Astrocyte (in vitro differentiated cells and primary cell): ENCODE results near the gene CMIP. TPM values are rescaled to one million over a fixed set of nuclear protein-coding genes. Genes with fewer than 3 reads are reported as not detected.

Experiments
- DNase-seq: peaks from one replicate; pipeline ENCODE4 v3.0.0-alpha.2; 2010; ENCODE audit warnings: low read depth
- FAIRE-seq: peaks from 2 replicates; lab custom pipeline; 2011; peaks lifted over from hg19 to GRCh38; lab: Jason Lieb, UNC
- H2AFZ ChIP-seq: 2 replicates; pipeline ENCODE4 v1.6.0; 2012; ENCODE audit warnings: low read depth, low read length, inconsistent platforms
- H3K27ac ChIP-seq: 2 replicates; pipeline ENCODE4 v1.5.1; 2011; ENCODE audit warnings: low read depth, low read length, inconsistent platforms
- H3K27me3 ChIP-seq: 2 replicates; pipeline ENCODE4 v1.6.0; 2011; ENCODE audit warnings: low read length, inconsistent platforms; ENCODE audit not compliant: insufficient read depth
- H3K36me3 ChIP-seq: 2 replicates; pipeline ENCODE4 v1.5.1; 2011; ENCODE audit warnings: low read length, inconsistent platforms; ENCODE audit not compliant: insufficient read depth
- H3K4me1 ChIP-seq: 2 replicates; pipeline ENCODE4 v1.5.1; 2011; ENCODE audit warnings: low read length, inconsistent platforms; ENCODE audit not compliant: insufficient read depth
- H3K4me2 ChIP-seq: 2 replicates; pipeline ENCODE4 v1.6.0; 2012; ENCODE audit warnings: low read length, inconsistent platforms
- H3K4me3 ChIP-seq: 2 replicates; pipeline ENCODE4 v1.5.1; 2011; ENCODE audit warnings: low read depth, mild to moderate bottlenecking, low read length, inconsistent platforms; ENCODE audit not compliant: insufficient read depth
- H3K79me2 ChIP-seq: 2 replicates; pipeline ENCODE4 v1.6.0; 2012; ENCODE audit warnings: mild to moderate bottlenecking, low read length, inconsistent platforms; ENCODE audit not compliant: insufficient read depth
- H3K9ac ChIP-seq: 2 replicates; pipeline ENCODE4 v1.6.0; 2012; ENCODE audit warnings: mild to moderate bottlenecking, low read length, inconsistent platforms
- H3K9me3 ChIP-seq: 2 replicates; pipeline ENCODE4 v1.5.1; 2012; ENCODE audit warnings: low read depth, mild to moderate bottlenecking, low read length, inconsistent platforms; ENCODE audit not compliant: insufficient read depth
- H4K20me1 ChIP-seq: 2 replicates; pipeline ENCODE4 v1.6.0; 2012; ENCODE audit warnings: low read length, inconsistent platforms; ENCODE audit not compliant: insufficient read depth
- H3K27ac Mint-ChIP-seq: one replicate; pipeline ENCODE4 v1.8.0; 2021; ENCODE audit warnings: mild to moderate bottlenecking, mixed read lengths; ENCODE audit not compliant: unreplicated experiment
- H3K27me3 Mint-ChIP-seq: one replicate; pipeline ENCODE4 v1.8.0; 2021; ENCODE audit warnings: low read depth, mixed read lengths; ENCODE audit not compliant: unreplicated experiment
- H3K36me3 Mint-ChIP-seq: one replicate; pipeline ENCODE4 v1.8.0; 2021; ENCODE audit warnings: low read depth, mixed read lengths; ENCODE audit not compliant: unreplicated experiment
- H3K4me1 Mint-ChIP-seq: one replicate; pipeline ENCODE4 v1.8.0; 2021; ENCODE audit warnings: low read depth, mixed read lengths; ENCODE audit not compliant: unreplicated experiment
- H3K4me3 Mint-ChIP-seq: one replicate; pipeline ENCODE4 v1.8.0; 2021; ENCODE audit warnings: mild to moderate bottlenecking, moderate library complexity, mixed read lengths; ENCODE audit not compliant: unreplicated experiment
- H3K9me3 Mint-ChIP-seq: one replicate; pipeline ENCODE4 v1.8.0; 2021; ENCODE audit warnings: mild to moderate bottlenecking, mixed read lengths; ENCODE audit not compliant: unreplicated experiment
- CTCF ChIP-seq: IDR thresholded peaks from 2 replicates; pipeline ENCODE4 v1.5.1; 2011; ENCODE audit warnings: low read depth, mild to moderate bottlenecking, inconsistent platforms, low read length, moderate library complexity; ENCODE audit not compliant: insufficient read depth
- EZH2 ChIP-seq: IDR thresholded peaks from 2 replicates; pipeline ENCODE4 v1.6.1; 2012; ENCODE audit warnings: mild to moderate bottlenecking, low read length, inconsistent platforms; ENCODE audit not compliant: insufficient read depth
- total RNA-seq: library from RNA; stranded (reverse); gene quantifications from 2 replicates; pipeline ENCODE4 v1.2.1, GENCODE V29; 2021

Gene CMIP
- total RNA-seq, 1 donor from 2014 or later, result 71.5 TPM

DNA sequence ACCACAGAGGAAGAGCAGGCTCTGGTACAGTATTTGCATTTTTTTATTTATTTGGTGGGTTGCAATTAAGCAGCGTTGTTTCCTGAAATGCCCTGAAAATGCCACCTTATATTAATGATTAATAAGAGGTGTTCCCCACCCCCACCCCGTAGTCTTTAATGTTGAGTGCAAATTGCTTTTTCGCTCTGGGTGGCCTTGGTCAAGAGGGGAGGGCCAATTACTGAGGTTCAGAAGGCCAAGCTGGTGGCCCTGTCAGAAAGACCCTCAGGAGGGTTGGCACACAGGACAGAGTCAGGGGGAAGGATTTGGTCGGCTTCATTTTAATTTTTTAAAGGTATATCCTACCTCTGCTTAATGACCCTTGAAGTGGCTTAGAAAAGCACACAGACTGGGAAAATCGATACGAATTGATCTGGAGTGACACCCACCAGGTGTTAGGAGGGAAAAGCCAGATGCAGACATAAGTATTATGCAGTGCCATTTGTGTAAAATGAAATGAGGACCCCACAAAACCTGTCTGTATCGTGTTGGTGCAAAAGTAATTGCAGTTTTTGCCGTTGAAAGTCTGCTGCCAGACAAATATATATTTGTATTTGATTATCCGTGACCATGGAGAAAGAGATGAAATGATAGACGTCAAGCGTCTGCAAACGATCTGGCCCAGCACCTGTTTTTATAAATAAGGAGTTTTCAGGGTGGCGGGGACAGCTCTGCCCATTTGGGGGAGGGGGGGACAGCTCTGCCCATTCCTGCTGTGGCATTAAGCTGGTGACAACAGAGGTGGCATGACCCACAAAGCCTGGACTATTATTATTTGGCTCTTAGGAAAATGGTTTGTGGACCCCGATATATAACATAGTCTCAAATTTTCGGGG is 190.7 kb downstream of the CMIP start:
- TF ChIP-seq CTCF (no peak), EZH2 (no peak)
- Histone ChIP-seq H3K79me2 (peaks cover 2% of the 10 kb centered on the region), H4K20me1 (peaks cover 82% of the 10 kb centered on the region), H3K36me3 (no peaks in the 10 kb centered on the region), H3K27ac (no peak overlapping the region), H3K4me2 (no peak overlapping the region), H3K27me3 (no peaks in the 10 kb centered on the region), H2AFZ (no peak overlapping the region), H3K9me3 (no peaks in the 10 kb centered on the region), H3K4me3 (no peak overlapping the region), H3K4me1 (peaks cover 28% of the 10 kb centered on the region), H3K9ac (no peak overlapping the region)
- no peak for FAIRE-seq
- H3K27me3 Mint-ChIP-seq, result no peaks in the 10 kb centered on the region
- no peaks in the 10 kb centered on the region for H3K9me3 Mint-ChIP-seq
- H3K27ac Mint-ChIP-seq, result no peak overlapping the region
- DNase-seq, result no peak
- H3K4me3 Mint-ChIP-seq, result no peak overlapping the region
- H3K36me3 Mint-ChIP-seq, result peaks cover 14% of the 10 kb centered on the region
- H3K4me1 Mint-ChIP-seq, result peaks cover 23% of the 10 kb centered on the region

DNA sequence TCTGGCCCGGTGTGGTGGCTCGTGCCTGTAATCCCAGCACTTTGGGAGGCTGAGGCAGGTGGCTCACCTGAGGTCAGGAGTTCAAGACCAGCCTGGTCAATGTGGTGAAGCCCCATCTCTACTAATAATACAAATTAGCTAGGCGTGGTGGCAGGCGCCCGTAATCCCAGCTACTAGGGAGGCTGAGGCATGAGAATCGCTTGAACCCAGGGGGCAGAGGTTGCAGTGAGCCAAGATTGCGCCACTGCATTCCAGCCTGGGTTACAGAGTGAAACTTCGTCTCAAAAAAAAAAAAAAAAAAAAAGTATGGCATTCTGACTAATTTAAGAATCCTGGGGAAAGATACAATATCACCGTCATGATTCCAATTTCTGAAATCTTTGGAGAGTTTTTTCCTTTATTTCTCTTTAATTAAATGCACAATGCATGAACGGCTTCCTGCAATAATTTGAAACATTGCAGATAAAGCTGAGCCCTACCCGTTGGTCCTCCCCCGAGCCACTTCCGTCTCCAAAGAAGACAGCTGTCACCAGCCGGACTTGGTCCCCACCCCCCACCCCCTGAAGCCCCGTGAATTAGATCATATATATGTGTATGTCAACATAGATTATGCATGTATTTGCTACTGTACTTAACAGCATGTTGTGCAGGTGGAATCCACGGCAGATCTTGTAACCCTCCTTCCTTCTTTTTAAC is 191.8 kb downstream of the CMIP start:
- H3K9me3 ChIP-seq, result no peaks in the 10 kb centered on the region
- no peak overlapping the region for H3K9ac ChIP-seq
- Mint-ChIP-seq H3K4me3 (no peak overlapping the region), H3K27me3 (no peaks in the 10 kb centered on the region), H3K9me3 (no peaks in the 10 kb centered on the region), H3K27ac (no peak overlapping the region), H3K36me3 (peaks cover 14% of the 10 kb centered on the region), H3K4me1 (peaks cover 23% of the 10 kb centered on the region)
- no peak overlapping the region for H2AFZ ChIP-seq
- FAIRE-seq (no peak), DNase-seq (no peak)
- no peaks in the 10 kb centered on the region for H3K27me3 ChIP-seq
- H3K4me3 ChIP-seq, result no peak overlapping the region
- no peak overlapping the region for H3K27ac ChIP-seq
- no peaks in the 10 kb centered on the region for H3K36me3 ChIP-seq
- TF ChIP-seq CTCF (no peak), EZH2 (no peak)
- peaks cover 28% of the 10 kb centered on the region for H3K4me1 ChIP-seq
- H3K79me2 ChIP-seq, result peaks cover 2% of the 10 kb centered on the region
- H3K4me2 ChIP-seq, result no peak overlapping the region
- H4K20me1 ChIP-seq, result peaks cover 88% of the 10 kb centered on the region
